ENCODE results near the gene STRN3.

Gene STRN3

DNA sequence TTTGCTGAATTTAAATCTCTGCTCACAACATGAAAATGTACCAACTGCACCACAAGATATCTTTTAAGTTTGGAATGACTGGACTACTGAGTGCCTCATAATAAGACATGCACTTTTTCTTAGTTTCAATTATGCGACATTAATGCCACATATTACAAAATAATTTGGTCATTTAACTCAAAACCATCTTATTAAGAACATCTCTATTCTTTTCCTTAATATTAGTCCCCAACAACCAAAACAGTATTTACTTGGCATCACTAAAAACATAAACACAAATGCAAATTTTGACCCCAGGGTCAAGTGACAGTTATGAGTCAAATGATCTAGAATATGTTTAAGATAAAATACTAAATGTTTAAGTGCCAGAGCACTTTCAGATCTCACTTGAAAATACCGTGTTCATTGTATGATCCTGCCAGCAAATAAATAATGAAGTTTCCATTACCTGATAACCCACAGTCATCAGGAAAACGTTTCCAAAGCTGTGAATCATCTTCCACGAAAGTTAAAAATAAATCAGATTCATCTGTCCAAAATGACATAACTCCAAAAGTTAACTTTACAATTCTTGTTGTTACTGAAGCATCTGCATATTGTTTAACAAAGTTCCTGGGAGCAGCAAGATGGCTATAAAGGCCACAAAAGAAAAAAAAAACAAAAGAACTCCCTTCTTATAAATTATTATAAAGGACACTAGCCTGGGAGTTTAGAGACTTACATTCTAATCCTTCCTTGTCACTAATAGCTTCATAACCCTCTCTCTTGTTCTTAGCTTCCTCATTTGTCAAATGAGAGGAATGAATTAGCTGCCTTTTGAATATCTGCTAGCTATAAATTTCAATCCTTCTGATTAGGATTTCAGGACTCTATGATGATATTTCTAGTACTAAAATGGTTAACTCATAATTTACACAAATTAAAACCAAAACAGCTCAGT is 31.2 kb downstream of the STRN3 start:
- in situ Hi-C loops (cut with MboI; ENCODE audit: low sequenced_read_pairs, unreplicated experiment), result no loop called here
- DNase-seq (ENCODE audit: low spot score), result no peak

DNA sequence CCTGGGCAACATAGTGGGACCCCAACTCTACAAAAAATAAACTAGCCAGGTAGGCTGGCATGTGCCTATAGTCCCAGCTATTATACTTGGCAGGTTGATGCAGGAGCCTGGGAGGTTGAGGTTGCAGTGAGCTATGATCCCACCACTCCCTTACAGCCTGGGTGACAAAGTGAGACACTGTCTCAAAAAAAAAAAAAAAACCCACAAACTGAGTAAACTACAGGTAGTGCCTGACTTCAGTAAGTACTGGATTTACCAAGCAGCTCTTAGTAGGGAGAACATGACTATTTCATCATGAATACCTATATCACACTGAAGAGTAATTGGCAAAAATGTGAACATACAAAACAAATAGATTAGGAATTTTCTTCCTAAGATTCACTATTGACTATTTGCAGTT is 33.1 kb downstream of the STRN3 start:
- no peak for DNase-seq (ENCODE audit: low spot score)
- in situ Hi-C loops (cut with MboI; ENCODE audit: low sequenced_read_pairs, unreplicated experiment), result no loop called here
- TF ChIP-seq, protein P1, sequence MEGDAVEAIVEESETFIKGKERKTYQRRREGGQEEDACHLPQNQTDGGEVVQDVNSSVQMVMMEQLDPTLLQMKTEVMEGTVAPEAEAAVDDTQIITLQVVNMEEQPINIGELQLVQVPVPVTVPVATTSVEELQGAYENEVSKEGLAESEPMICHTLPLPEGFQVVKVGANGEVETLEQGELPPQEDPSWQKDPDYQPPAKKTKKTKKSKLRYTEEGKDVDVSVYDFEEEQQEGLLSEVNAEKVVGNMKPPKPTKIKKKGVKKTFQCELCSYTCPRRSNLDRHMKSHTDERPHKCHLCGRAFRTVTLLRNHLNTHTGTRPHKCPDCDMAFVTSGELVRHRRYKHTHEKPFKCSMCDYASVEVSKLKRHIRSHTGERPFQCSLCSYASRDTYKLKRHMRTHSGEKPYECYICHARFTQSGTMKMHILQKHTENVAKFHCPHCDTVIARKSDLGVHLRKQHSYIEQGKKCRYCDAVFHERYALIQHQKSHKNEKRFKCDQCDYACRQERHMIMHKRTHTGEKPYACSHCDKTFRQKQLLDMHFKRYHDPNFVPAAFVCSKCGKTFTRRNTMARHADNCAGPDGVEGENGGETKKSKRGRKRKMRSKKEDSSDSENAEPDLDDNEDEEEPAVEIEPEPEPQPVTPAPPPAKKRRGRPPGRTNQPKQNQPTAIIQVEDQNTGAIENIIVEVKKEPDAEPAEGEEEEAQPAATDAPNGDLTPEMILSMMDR (IDR thresholded peaks at IDR 0.05; ENCODE audit: borderline replicate concordance, control extremely low read depth, extremely low read depth, insufficient read depth, missing control alignments), result no peak

More for the DNA sequence above, 31.2 kb downstream of the STRN3 start:
- TF ChIP-seq, protein P1 (IDR thresholded peaks at IDR 0.05; ENCODE audit: borderline replicate concordance, control extremely low read depth, extremely low read depth, insufficient read depth, missing control alignments), result no peak

DNA sequence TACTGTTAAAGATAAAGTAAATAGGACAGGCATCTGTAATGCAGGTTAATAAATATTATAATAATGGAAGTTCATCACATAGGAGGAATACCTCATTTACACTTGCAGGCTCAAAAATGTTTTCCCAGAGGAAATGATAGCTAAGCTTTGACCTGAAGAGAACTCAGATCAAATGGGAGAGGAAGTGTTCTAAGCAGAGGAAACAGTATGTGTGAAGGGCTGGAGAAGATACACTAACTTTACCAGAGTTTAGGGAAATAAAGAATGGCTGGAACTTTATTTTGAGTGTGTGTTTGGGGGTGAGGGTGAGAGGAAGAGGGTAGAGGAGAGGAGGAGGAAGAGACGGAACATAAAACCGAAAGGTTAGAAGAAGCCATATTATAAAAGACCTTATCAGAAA is 34.8 kb downstream of the STRN3 start:
- in situ Hi-C loops (cut with MboI; ENCODE audit: low sequenced_read_pairs, unreplicated experiment), result no loop called here
- no peak for DNase-seq (ENCODE audit: low spot score)
- TF ChIP-seq, protein P1 (IDR thresholded peaks at IDR 0.05; ENCODE audit: borderline replicate concordance, control extremely low read depth, extremely low read depth, insufficient read depth, missing control alignments), result no peak

DNA sequence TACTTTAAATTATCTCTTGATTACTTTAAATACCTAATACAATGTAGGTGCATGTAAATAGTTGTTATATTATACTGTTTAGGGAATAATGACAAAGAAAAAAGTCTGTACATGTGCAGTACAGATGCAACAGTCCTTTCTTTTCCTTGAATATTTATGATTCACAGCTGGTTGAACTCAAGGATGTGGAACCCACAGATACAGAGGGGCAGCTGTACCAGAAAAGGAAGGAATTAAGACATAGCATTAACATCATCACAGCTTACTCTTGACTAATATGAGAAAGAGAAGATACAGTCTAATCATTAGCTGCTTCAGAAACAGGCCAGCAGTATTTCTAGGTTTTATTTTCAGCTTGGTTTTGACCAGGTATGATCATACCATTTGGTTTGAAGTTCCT is 35.4 kb downstream of the STRN3 start:
- no peak for DNase-seq (ENCODE audit: low spot score)
- in situ Hi-C loops (cut with MboI; ENCODE audit: low sequenced_read_pairs, unreplicated experiment), result no loop called here
- TF ChIP-seq, protein P1 (IDR thresholded peaks at IDR 0.05; ENCODE audit: borderline replicate concordance, control extremely low read depth, extremely low read depth, insufficient read depth, missing control alignments), result no peak

DNA sequence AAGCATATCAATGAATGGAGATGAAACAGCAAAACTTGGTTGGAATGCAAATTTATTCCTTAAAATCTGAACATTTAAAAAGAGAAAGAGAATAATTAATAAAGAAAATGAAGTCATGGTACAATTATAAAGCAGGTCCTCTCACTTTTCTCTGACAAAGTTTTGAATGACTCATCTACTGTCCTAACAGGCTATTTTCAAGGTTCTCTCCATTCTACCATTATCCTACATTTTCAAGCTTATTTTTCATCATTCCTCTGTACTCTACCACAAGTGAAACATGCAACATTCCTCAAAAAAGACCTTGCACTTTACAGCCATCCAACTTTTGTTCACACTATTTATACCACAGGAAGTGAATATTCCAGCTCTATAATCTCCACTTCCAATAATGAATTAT is 37.7 kb downstream of the STRN3 start:
- in situ Hi-C loops (cut with MboI; ENCODE audit: low sequenced_read_pairs, unreplicated experiment), result loop anchor here (10.0 kb wide), 1 partner anchor 366 kb away; no protein-coding TSS in a partner anchor
- no peak for DNase-seq (ENCODE audit: low spot score)
- TF ChIP-seq, protein P1 (IDR thresholded peaks at IDR 0.05; ENCODE audit: borderline replicate concordance, control extremely low read depth, extremely low read depth, insufficient read depth, missing control alignments), result no peak

DNA sequence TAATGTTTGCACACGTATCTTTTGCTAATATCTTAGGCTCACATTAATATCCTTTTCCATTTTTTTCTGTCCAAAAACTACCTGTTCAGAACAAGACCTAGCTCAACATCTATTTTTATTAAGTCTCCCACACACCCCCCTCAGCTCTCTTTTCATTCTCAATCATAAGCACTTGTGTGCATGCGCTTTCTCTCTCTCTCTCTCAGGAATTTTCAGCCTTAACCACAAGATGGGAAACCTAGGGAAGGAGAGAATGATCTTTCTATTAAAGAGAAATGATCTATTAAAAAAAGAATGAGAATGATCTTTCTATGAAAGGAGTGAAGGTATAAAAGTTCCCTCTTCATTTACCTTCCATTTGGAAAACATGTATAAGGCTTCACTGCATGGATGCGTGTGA is 40.4 kb downstream of the STRN3 start:
- TF ChIP-seq, protein P1 (IDR thresholded peaks at IDR 0.05; ENCODE audit: borderline replicate concordance, control extremely low read depth, extremely low read depth, insufficient read depth, missing control alignments), result no peak
- in situ Hi-C loops (cut with MboI; ENCODE audit: low sequenced_read_pairs, unreplicated experiment), result loop anchor here (10.0 kb wide), 1 partner anchor 369 kb away; no protein-coding TSS in a partner anchor
- DNase-seq (ENCODE audit: low spot score), result no peak
